Endothelial cell of umbilical vein (primary cell): ENCODE results near the gene MGARP. TPM values are rescaled to one million over a fixed set of nuclear protein-coding genes. Genes with fewer than 3 reads are reported as not detected.

Experiments
- BruUV-seq: library from RNA; stranded (reverse); fragments of 400-500 nt; replicated peaks from 2 replicates; lab custom pipeline; 2021; lab: Mats Ljungman, UMichigan
- CTCF ChIA-PET: fragments of 300-600, 350-600 bp; sonication (Branson Sonifier 250); formaldehyde crosslinking; loops from one replicate; lab custom pipeline; 2021; ENCODE audit warnings: antibody characterized with exemption, inconsistent platforms; lab: Charles Lee
- POLR2A ChIA-PET: fragments of 300-600, 350-600 bp; sonication (Branson Sonifier 250); formaldehyde crosslinking; loops from one replicate; lab custom pipeline; 2021; ENCODE audit warnings: antibody characterized with exemption, inconsistent platforms; lab: Charles Lee
- DNase-seq: peaks from one replicate; pipeline ENCODE4 v3.0.0-alpha.2; 2011; ENCODE audit warnings: low read depth, low spot score
- FAIRE-seq: peaks from 2 replicates; lab custom pipeline; 2011; peaks lifted over from hg19 to GRCh38; lab: Jason Lieb, UNC
- H2AFZ ChIP-seq: 2 replicates; pipeline ENCODE4 v1.6.0; 2012; ENCODE audit warnings: low read depth, low read length, control low read depth, inconsistent platforms
- H3K27ac ChIP-seq: 2 replicates; pipeline ENCODE4 v1.5.1; 2011; ENCODE audit warnings: low read depth, mild to moderate bottlenecking, control low read depth, low read length, moderate library complexity; ENCODE audit not compliant: insufficient read depth
- H3K27me3 ChIP-seq, 2 experiments: 2 replicates each; pipeline versions ENCODE4 v1.6.0 to v1.6.1; 2011; ENCODE audit warnings: low read length in 2 of 2, mixed read lengths in 1 of 2; ENCODE audit not compliant: control insufficient read depth in 2 of 2, insufficient read depth in 2 of 2
- H3K36me3 ChIP-seq, 2 experiments: 2 replicates in 1 of 2; 3 replicates in 1 of 2; pipeline ENCODE4 v1.5.1; 2011; ENCODE audit warnings: low read length in 2 of 2, mild to moderate bottlenecking in 1 of 2, moderate library complexity in 1 of 2; ENCODE audit not compliant: control insufficient read depth in 2 of 2, insufficient read depth in 2 of 2; ENCODE audit errors: extremely low read depth in 1 of 2
- H3K4me1 ChIP-seq: 3 replicates; pipeline ENCODE4 v1.5.1; 2011; ENCODE audit warnings: mild to moderate bottlenecking, low read length; ENCODE audit not compliant: control insufficient read depth, insufficient read depth; ENCODE audit errors: extremely low read depth
- H3K4me2 ChIP-seq: 2 replicates; pipeline ENCODE4 v1.6.1; 2011; ENCODE audit warnings: low read length, control low read depth, mixed read lengths; ENCODE audit not compliant: insufficient read depth
- H3K4me3 ChIP-seq, 3 experiments: fragments of 200-600 bp in 1 of 3; sonication (generic), shearing (Covaris generic) in 1 of 3; replicated peaks in 1 of 3; 2 replicates each; pipeline ENCODE4 v1.5.1; 2011 to 2016; ENCODE audit warnings: control low read depth in 3 of 3, low read length in 3 of 3, mild to moderate bottlenecking in 2 of 3, inconsistent platforms in 1 of 3, low read depth in 1 of 3, moderate library complexity in 1 of 3; ENCODE audit not compliant: insufficient read depth in 1 of 3
- H3K79me2 ChIP-seq: 2 replicates; pipeline ENCODE4 v1.6.0; 2012; ENCODE audit warnings: low read length, inconsistent platforms; ENCODE audit not compliant: control insufficient read depth, insufficient read depth
- H3K9ac ChIP-seq: replicated peaks from 2 replicates; pipeline ENCODE3; 2011; ENCODE audit warnings: low read length, control low read depth; ENCODE audit not compliant: insufficient read depth; ENCODE audit errors: extremely low read depth
- H3K9me1 ChIP-seq: replicated peaks from 3 replicates; pipeline ENCODE4 v1.6.0; 2011; ENCODE audit warnings: mild to moderate bottlenecking, low read length; ENCODE audit not compliant: control insufficient read depth, insufficient read depth; ENCODE audit errors: extremely low read depth
- H3K9me3 ChIP-seq: replicated peaks from 2 replicates; pipeline ENCODE4 v1.5.1; 2012; ENCODE audit warnings: low read length, inconsistent platforms; ENCODE audit not compliant: control insufficient read depth, insufficient read depth
- H4K20me1 ChIP-seq: replicated peaks from 2 replicates; pipeline ENCODE3; 2011; ENCODE audit warnings: mild to moderate bottlenecking, low read length; ENCODE audit not compliant: control insufficient read depth, insufficient read depth; ENCODE audit errors: extremely low read depth
- EZH2 ChIP-seq: IDR thresholded peaks from 2 replicates; pipeline ENCODE4 v1.6.1; 2012; ENCODE audit warnings: borderline replicate concordance, low read depth, mild to moderate bottlenecking, moderate library complexity, low read length, inconsistent platforms; ENCODE audit not compliant: severe bottlenecking
- FOS ChIP-seq: IDR thresholded peaks from 2 replicates; pipeline ENCODE4 v1.6.1; 2011; ENCODE audit warnings: mild to moderate bottlenecking, low read length, moderate library complexity, borderline replicate concordance; ENCODE audit not compliant: insufficient read depth
- GATA2 ChIP-seq: IDR thresholded peaks from 2 replicates; pipeline ENCODE4 v1.7.0; 2011; ENCODE audit warnings: low read depth, mild to moderate bottlenecking, moderate library complexity, mixed read lengths, low read length; ENCODE audit not compliant: insufficient read length, insufficient read depth
- JUN ChIP-seq: IDR thresholded peaks from 2 replicates; pipeline ENCODE4 v1.6.1; 2011; ENCODE audit warnings: borderline replicate concordance, low read depth; ENCODE audit not compliant: insufficient read length, insufficient read depth
- MYC ChIP-seq: IDR thresholded peaks from one replicate; pipeline ENCODE4 v1.6.1; 2011; ENCODE audit warnings: mild to moderate bottlenecking, low read depth, low read length
- POLR2A ChIP-seq: IDR thresholded peaks from 2 replicates; pipeline ENCODE4 v1.6.1; 2012; ENCODE audit warnings: low read depth, mild to moderate bottlenecking, control low read depth, low read length
- POLR2AphosphoS5 ChIP-seq: IDR thresholded peaks from 2 replicates; pipeline ENCODE4 v1.6.1; 2012; ENCODE audit warnings: low read depth, mild to moderate bottlenecking, control low read depth, low read length, moderate library complexity; ENCODE audit not compliant: insufficient read depth
- dilution Hi-C: fragments of 300-500 bp; cut with MboI; formaldehyde crosslinking; loops from one replicate; pipeline ENCODE4 v1.15.0; 2019; ENCODE audit warnings: low sequenced_read_pairs; ENCODE audit not compliant: extremely low pct_ligation_motif_present
- intact Hi-C: fragments of 100-400 bp; cut with micrococcal nuclease; formaldehyde crosslinking; loops from one replicate; pipeline ENCODE4 v1.10.0; 2022
- polyA plus RNA-seq, 4 experiments: library from polyadenylated mRNA; depleted of rRNA in 3 of 4; stranded (reverse) in 3 of 4; unstranded in 1 of 4; fragments of >200 nt; gene quantifications; 2 replicates each; pipeline versions ENCODE4 v1.2.1 to v1.2.3, GENCODE V29; 2011 to 2012; ENCODE audit warnings: missing spikeins in 1 of 4
- total RNA-seq: library from RNA; stranded (reverse); gene quantifications from 2 replicates; pipeline ENCODE4 v1.2.3, GENCODE V29; 2021
- TF ChIP-seq, protein P1 (sequence below): IDR thresholded peaks from 2 replicates; pipeline ENCODE4 v1.6.1; 2011; ENCODE audit not compliant: insufficient read depth, insufficient read length
- TF ChIP-seq, protein P2 (sequence below), 2 donors: IDR thresholded peaks; 1 replicate in 1 of 2; 2 replicates in 1 of 2; pipeline ENCODE4 v1.5.1; 2011; ENCODE audit warnings: low read length in 2 of 2, mild to moderate bottlenecking in 2 of 2, moderate library complexity in 2 of 2, control low read depth in 1 of 2, inconsistent platforms in 1 of 2, low read depth in 1 of 2; ENCODE audit not compliant: insufficient read depth in 1 of 2; ENCODE audit errors: extremely low read depth in 1 of 2

Gene MGARP
- total and polyA plus RNA-seq, 2 donors (not counting 3 experiments of a cell fraction or from before 2014, with no cell fraction given) = 25.9 to 26.6 TPM

DNA sequence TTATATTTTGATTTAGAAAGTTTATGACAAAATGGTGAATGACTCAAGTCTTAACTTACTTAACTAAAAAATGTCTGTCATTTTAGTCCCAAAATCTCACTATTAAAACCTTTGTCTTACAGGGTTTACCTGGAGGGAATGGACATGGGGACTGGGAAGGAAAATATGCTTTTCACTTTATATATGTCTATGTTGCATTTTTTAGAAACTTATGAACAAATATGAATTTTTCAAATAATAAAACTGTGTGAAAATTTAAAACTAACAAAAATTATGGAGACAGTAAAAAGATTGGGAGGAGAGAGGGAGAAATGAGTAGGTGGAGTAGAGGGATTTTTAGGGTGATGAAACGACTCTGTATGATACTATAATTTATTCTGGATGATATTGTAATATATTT lies 6.2 kb downstream of the MGARP start:
- no peaks in the 10 kb centered on the region for H3K79me2 ChIP-seq
- H3K4me2 ChIP-seq = no peak overlapping the region
- H3K27ac ChIP-seq = no peak overlapping the region
- dilution Hi-C loops = no loop called here
- no peaks in the 10 kb centered on the region for H4K20me1 ChIP-seq
- intact Hi-C loops = no loop called here
- no peak overlapping the region for H3K9ac ChIP-seq
- no peaks in the 10 kb centered on the region for H3K27me3 ChIP-seq
- CTCF ChIA-PET = no interaction called here
- no peaks in the 10 kb centered on the region for H3K9me1 ChIP-seq
- H3K4me3 ChIP-seq = no peak overlapping the region
- DNase-seq = no peak
- H3K4me1 ChIP-seq = peaks cover under 1% of the 10 kb centered on the region
- no peaks in the 10 kb centered on the region for H3K9me3 ChIP-seq
- POLR2A ChIA-PET = no interaction called here
- no TSS peak for BruUV-seq
- no peak for FAIRE-seq
- TF ChIP-seq JUN (no peak), EZH2 (no peak), FOS (no peak), GATA2 (no peak), POLR2A (no peak), MYC (no peak), POLR2AphosphoS5 (no peak)
- TF ChIP-seq, protein P1, sequence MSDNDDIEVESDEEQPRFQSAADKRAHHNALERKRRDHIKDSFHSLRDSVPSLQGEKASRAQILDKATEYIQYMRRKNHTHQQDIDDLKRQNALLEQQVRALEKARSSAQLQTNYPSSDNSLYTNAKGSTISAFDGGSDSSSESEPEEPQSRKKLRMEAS = no peak
- TF ChIP-seq, protein P2, sequence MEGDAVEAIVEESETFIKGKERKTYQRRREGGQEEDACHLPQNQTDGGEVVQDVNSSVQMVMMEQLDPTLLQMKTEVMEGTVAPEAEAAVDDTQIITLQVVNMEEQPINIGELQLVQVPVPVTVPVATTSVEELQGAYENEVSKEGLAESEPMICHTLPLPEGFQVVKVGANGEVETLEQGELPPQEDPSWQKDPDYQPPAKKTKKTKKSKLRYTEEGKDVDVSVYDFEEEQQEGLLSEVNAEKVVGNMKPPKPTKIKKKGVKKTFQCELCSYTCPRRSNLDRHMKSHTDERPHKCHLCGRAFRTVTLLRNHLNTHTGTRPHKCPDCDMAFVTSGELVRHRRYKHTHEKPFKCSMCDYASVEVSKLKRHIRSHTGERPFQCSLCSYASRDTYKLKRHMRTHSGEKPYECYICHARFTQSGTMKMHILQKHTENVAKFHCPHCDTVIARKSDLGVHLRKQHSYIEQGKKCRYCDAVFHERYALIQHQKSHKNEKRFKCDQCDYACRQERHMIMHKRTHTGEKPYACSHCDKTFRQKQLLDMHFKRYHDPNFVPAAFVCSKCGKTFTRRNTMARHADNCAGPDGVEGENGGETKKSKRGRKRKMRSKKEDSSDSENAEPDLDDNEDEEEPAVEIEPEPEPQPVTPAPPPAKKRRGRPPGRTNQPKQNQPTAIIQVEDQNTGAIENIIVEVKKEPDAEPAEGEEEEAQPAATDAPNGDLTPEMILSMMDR (IDR thresholded peaks at IDR 0.05; ENCODE audit: extremely low read depth in 1 of 2, insufficient read depth in 1 of 2, low read depth in 1 of 2, low read length in 2 of 2) = no peak
- H2AFZ ChIP-seq = no peak overlapping the region
- no peaks in the 10 kb centered on the region for H3K36me3 ChIP-seq
